NB4 (cell line): ENCODE results near the gene LCN2.

Source experiments
- CTCF ChIP-seq: IDR thresholded peaks from one replicate; pipeline ENCODE4 v1.5.1; 2012; ENCODE audit warnings: low read depth, low read length
- MAX ChIP-seq: IDR thresholded peaks from 2 replicates; pipeline ENCODE4 v1.6.1; 2011; ENCODE audit warnings: low read depth, low read length
- POLR2A ChIP-seq: IDR thresholded peaks from 2 replicates; pipeline ENCODE4 v1.6.1; 2011; ENCODE audit warnings: mild to moderate bottlenecking; ENCODE audit not compliant: insufficient read length; ENCODE audit errors: extremely low read depth

GRCh38 chr9:128101231-128101661 lies 48.0 kb upstream of the LCN2 start:
- no peak for TF ChIP-seq CTCF
- no peak for TF ChIP-seq POLR2A
- TF ChIP-seq MAX = no peak
